A172 (cell line): ENCODE measurements around the gene EWSR1. TPM values are rescaled to one million over a fixed set of nuclear protein-coding genes. Genes with fewer than 3 reads are reported as not detected.
A peak's percentile ranks its signal among the peaks of the same experiment; 100 is the strongest.

Source experiments
- DNase-seq: peaks from one replicate; pipeline ENCODE4 v3.0.0-alpha.2; 2015; ENCODE audit warnings: low spot score
- total RNA-seq: library from RNA; depleted of rRNA; stranded (reverse); fragments of >200 nt; shearing (Covaris generic); gene quantifications from 2 replicates; pipeline ENCODE4 v1.2.3, GENCODE V29; 2014

EWSR1 gene
- total RNA-seq, 1 experiment from 2014 or later: 146 TPM

DNA sequence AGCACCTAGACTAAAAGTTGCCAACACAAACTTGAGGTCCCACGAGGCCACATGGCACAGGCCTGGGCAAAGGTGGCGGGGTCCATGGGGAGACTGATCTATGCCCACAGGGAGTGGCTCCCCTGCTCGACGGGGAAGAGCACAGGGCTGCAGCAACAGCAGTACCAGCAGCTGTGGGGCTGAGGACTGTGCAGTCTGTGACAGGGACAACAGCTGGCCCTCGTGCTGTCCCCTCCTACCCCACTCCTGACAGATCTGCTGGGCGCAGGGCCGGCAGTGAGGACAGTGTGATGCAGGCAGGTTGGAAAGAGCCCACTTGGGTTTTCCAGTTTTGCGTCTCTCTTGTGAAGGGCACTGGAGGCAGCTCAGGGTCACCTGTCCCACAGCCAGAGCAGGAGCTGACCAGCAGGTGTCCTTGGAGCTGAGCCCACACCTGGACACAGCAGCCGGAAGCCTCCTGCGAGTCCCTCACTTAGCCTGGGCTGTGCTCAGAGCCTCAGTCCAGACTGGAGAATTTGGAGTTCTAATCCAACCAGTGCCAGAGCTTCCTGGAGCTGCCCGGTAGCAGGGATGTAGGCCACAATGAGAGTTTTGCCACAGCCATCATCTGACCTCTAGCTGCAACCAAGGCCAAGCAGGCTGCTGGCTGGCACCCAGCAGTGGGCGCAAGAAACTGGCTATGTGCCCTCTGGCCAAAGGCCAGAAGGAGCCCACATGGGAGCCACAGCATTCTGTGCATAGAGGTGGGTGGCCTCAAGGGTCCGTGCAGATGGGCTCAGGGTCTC, 34.8 kb downstream of the EWSR1 start:
- no peak for DNase-seq

DNA sequence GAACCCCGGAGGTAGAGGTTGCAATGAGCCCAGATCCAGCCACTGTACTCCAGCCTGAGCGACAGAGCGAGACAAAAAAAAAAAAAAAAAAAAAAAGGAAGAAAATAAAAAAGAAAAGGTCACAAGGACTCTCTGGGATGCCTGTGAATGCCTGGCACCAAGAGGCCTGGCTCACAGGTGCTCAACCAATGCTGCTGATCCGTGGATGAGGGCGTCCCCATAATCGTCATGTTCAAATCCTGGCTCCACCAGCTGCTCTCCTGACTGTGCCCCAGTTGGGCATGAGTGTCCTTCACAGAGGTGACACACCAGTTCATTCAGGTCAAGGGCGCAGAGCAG, 37.7 kb downstream of the EWSR1 start:
- no peak for DNase-seq

DNA sequence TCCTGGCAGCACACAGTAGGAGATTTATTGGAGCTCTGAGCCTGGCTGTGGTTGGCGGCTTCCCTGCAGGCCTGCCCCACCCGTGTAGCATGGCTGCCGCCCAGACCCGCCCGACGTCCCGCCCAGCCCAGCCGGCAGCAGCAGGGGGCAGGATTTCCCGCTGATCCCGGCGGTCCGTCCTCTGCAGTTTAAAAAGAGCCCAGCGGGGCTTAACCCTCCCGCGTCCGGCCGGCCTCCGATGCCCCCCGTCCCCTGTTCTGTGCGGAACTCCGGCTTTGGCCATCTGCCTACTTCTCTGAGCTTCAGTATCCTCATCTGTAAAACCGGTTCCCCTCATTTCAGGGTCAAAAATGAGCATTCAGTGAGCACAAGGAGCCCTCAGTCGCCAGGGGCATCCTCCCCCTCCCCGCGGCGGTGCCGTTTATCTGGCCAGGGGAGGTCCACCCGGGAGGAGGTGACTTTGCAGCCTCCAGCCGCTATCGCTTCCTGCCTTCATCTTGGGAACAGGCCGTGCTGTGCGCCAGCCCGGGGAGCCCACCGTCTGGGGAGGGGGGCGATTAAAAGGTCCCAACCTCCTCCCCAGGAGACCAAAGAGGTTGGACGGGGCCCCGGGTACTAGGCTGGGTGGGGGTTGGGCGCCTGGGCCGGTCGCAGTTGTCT, 38.2 kb downstream of the EWSR1 start, which contains the start of gene GAS2L1:
GAS2L1 (plus strand) TSS at position 476 of the 660 bp plus-strand sequence. CDS start 1,456 bp downstream, outside the sequence.
- DNase-seq: peak; percentile 60

DNA sequence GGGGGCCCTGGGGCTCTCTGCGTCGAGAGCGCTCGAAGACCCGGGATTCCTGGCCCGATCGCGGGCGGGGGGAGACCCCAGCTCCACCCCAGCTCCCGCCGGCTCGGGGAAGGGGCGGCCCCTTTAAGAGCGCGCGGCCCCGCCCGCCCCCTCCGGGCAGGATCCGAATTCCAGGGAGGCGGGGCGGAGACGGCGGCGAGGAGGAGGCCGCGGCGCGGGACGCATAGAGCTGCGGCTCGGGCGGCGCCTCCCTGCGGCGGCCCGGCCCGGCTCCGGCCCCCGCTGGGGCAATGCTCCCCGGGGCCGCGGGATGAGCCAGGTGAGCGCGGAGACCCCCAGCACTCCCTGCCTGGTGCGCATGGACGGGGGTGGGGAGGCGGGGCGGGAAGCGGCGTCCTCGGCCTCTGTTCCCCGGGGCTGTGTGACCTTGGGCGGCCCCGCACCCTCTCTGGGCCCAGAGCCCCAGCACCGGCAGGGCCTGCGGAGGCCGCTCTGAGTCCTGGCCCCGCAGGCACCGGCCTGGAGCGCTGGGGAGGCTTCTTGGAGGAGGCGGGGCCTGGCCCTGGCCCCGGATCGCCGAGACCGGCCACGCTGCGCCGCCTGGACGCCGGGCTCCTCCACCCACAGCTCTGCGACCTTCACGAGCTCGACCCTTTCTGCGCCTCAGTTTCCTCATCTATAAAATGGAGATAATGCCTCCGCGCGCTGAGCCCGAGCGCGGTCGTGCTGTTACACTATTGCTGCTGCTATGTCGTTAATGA, 38.9 kb downstream of the EWSR1 start:
- no peak for DNase-seq

DNA sequence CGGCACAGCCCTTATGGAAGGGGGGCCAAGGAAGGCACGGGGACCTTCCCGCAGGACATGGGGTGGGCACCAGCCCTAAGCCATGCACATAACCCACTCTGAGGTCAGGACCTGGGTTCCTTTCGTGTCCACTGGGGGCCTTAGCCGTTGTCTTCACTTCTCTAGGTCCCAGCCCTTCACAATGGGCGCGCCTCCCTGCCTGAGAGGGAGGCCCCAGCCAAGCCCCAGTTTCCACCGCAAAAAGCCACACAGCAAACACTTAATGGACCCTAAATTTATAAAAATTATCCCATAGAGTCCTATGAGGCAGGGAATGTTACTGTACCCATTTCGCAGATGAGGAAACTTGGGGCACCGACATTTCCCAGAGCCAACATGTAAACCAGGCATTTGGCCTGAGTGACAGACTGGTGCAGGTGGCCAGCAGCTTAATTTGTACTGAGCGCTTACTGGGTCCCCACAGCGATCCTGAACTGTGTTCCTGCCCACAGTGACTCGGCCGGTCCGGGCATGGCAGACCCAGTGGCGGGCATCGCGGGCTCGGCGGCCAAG, 39.6 kb downstream of the EWSR1 start:
- no peak for DNase-seq

DNA sequence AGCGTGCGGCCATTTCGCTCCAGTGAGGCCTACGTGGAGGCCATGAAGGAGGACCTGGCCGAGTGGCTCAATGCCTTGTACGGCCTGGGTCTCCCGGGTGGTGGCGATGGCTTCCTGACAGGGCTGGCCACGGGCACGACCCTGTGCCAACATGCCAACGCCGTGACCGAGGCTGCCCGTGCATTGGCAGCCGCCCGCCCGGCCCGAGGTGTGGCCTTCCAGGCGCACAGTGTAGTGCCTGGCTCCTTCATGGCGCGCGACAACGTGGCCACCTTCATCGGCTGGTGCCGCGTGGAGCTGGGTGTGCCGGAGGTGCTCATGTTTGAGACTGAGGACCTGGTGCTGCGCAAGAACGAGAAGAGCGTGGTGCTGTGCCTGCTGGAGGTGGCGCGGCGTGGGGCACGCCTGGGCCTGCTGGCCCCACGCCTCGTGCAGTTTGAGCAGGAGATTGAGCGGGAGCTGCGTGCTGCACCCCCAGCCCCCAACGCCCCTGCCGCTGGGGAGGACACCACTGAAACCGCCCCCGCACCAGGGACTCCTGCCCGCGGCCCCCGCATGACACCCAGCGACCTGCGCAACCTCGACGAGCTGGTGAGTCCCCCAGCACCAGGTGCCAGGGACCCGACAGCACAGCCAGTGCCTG, 40.2 kb downstream of the EWSR1 start:
- no peak for DNase-seq

DNA sequence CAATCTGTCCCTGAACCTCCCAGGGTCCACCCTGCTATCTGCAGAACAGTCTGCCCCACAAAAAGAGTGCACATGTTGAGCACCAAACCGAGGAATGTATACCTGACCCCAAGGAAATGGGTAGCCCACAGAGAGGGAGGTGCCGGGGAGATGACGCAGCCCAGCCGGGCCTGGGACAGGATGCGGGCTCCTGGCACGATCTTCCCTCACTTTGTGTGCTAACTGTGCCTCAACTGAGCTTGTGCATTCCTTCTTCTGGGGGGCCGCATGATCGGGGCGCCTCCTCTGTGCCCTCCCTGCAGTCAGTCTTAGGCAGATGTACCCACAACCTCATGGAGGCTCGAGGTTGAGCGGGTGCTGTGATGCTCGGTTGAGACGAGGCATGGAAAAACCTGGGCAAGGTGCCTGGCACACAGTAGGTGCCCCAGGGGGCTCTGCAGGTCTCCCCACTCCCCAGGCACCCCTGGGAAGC, 40.8 kb downstream of the EWSR1 start:
- peak; percentile 74 for DNase-seq

DNA sequence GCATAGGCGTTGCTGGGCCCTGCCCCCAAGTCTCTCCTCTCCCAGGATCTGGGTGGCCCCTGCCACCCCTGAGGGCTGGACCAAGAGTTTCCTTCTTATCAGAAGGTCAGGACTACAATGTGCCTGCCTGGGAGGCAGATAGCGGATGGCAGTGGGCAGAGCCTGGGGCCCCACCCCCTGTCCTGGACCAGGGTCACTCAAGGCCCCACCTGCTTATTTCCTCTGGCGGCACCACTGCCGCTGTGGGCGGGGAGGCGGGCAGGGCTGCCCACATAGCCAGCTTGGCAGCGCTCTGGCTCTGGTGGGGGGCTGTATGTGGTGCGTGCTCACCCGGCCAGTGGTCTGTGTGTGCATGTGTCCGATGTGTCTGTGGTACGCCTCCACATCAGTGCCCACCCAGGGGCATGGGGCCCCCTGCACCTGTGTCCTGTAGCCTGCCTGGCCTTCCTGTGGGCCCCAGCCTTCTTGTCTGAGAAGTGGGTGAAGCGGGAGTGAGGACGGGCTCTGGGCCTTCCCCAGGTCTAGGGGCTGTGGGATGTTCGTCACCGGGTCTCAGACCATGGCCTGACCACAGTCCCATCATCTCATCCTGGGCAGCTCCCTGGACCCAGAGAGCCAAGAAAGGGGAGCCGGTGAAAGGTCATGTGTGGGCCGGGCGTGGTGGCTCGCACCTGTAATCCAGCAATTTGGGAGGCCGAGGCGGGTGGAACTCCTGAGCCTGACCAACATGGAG, 41.4 kb downstream of the EWSR1 start:
- peak; percentile 87 for DNase-seq

DNA sequence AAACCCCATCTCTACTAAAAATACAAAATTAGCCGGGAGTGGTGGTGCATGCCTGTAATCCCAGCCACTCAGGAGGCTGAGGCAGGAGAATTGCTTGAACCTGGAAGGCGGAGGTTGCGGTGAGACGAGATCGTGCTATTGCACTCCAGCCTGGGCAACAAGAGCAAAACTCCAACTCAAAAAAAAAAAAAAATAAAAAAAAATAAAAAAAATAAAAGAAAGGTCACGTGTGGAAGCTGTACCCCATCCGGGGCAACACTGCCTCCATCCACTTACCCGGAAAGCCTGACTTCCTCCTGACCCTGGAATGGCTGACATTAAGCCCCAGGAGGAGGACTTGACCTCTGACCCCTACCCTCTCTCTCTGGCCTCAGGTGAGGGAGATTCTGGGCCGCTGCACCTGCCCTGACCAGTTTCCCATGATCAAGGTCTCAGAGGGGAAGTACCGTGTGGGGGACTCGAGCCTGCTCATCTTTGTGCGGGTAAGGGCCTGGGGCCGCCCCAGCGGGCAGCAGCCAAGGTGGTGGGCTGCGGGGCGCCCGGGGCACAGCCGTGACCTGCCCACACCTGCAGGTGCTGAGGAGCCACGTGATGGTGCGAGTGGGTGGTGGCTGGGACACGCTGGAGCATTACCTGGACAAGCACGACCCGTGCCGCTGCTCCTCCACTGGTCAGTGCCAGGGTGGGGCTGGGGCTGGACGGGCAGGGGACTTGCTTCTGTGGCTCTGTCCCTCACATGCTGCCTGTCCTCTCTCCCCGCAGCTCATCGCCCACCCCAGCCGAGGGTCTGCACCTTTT, 42.2 kb downstream of the EWSR1 start:
- no peak for DNase-seq

DNA sequence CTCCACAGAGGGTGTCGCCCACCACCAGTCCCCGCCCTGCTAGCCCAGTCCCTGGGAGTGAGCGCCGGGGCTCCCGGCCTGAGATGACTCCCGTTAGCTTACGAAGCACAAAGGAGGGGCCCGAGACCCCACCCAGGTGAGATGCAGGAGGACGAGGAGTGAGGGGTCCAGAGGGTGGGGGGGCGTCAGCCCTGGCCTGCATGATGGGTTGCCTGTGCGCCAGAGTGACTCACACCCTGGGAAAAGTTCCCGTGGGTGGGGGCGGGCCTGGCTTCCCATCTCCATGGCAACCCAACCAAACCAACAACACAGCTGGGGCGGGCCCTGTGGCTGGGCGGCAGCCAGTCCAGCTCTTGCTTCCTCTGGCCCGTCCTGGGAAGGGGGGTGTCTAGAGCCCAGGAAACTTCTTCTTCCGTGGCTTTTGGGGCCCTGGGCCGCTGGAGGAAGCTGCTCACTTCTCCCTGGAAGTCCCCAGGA, 42.8 kb downstream of the EWSR1 start:
- peak; percentile 90 for DNase-seq

DNA sequence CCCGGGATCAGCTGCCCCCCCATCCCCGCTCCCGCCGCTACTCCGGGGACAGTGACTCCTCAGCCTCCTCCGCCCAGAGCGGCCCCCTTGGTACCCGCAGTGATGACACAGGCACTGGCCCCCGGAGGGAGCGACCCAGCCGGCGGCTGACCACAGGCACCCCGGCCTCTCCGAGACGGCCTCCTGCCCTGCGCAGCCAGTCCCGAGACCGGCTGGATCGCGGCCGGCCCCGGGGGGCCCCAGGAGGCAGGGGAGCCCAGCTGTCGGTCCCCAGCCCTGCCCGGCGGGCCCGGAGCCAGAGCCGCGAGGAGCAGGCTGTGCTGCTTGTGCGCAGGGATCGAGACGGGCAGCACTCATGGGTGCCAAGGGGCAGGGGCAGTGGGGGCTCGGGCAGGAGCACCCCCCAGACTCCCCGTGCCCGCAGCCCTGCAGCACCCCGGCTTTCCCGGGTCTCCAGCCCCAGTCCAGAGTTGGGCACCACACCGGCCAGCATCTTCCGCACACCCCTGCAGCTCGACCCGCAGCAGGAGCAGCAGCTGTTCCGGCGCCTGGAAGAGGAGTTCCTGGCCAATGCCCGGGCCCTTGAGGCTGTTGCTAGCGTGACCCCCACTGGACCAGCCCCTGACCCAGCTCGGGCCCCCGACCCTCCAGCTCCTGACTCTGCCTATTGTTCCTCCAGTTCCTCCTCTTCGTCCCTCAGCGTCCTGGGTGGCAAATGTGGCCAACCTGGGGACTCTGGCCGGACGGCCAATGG, 43.6 kb downstream of the EWSR1 start:
- DNase-seq: no peak

DNA sequence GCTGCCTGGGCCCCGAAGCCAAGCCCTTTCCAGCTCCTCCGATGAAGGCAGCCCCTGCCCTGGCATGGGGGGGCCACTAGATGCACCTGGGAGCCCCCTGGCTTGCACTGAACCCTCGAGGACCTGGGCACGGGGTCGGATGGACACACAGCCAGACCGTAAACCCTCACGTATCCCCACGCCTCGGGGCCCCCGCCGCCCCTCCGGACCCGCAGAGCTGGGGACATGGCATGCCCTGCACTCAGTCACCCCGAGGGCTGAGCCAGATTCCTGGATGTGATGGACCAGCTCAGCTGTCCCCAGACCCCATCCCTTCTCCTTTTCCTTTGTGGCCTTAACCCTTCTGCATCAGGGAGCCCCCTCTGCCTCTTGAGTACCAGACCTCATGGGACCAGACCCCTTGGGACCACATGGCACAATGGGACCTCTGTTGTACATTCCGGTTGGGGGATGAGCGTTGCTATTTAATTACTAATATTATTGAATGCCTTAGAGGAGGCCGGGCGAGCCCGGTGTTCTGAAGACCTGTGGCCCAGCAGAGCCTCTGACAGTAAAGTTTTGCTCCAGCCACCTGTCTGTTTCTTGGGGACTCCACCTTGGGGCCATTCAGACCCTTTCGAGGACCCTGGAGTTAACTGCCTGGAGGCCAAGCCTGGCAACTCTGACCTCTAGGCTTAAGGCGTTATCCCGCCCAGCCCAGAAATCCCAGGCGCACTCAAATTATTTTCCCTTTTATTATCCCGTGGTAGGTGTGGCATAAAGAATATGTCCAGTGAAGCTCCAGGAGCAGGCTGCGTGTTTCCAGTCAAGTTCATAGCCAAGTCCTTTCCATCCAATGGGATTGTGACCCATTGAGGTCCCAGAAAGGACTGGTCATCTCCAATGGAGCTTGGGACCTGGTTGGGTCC, 44.4 kb downstream of the EWSR1 start:
- DNase-seq: no peak

DNA sequence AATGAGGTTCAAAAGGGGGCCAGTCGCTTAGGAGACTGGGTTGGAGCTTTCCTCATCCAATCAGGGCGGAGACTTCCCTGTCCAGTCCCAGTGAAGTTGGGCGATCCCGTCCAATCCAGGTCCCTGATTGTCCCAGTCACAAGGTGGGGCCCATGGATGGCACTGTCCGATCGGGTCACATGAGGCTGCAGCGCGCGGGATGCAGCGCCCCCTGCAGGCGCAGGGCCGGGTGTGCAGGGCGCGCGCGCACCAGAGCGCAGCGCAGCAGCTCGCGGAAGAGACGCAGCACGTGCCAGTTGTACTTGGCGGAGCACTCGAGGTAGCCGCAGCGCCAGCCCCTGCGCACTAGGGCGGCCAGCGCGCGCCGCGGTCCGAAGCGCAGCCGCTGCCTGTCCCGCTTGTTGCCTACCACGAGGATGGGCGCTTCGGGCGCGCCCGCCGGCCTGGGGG, 45.1 kb downstream of the EWSR1 start:
- no peak for DNase-seq

DNA sequence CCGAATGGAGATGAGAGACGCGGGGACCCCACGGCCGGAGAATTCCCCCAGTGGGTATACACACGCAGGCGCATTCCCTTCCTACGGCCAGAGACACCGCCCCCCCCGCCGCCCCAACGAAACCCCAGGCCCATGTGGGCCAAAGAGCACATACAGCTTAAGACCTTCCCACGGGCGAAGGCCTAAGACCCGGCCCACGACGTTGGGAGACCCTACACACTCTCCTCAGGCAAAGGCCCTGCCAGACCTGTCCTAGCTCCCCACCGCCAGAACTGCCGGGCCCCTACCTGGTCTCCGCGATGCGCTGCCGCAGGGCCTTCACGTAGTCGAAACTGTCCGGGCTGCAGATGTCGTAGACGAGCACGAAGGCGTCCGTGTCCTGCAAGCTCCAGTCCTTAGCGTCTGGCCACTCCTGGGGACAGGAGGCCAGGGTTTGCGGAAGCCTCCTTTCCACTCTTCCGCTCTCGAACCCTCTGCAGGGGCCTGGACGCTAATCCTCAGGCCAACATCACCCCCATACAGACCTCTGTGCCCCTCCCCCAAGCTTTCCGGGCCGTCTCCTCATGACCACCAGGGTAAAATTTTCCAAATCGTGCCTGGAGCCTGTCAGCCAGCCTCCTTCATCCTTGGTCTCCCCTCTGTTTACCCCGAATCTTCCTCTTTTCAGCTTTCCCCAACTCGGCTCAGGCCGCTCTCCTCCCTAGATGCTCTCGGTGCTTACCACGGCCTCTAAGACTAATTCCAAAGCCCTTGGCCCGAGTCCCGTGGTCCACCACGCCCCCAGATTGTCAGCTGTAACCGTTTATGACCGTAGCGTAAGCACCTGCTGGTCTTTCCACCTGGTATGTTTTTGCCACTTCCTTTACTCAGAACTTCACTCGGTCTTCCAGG, 45.8 kb downstream of the EWSR1 start:
- DNase-seq: no peak

DNA sequence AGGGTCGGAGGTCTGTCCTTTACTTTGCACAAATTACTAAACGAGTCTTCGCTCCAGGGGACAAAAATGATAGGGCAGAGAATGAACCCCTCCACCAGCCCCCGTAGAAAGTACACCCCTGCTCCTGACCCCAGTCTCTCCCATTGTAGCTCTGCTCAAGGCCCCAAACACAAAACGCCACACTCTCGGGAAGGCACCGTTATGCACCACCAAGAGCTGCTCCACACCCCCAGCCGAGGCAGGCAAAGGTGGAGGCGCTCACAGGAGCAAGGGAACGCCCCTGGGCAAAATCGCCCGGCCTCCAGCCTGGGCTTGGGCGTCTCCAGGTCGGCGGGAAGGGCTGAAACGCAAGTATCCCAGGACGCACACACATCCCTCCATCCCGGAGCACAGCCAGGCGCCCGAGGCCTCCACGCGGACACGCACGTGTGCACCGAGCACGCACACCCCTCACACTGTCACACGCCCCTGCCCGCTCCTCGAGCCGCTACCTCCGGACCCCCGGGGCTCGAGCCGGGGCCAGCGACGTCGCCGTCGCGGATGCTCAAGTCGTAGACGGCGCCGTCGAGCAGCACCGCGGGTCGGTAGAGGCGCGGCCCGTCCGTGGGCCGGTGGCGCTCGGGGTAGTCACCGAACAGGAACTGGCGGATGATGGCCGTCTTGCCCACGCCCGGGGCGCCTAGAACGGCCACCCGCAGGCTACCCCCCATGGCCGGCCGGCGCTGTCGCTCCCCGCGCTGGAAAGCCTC, 46.6 kb downstream of the EWSR1 start:
- no peak for DNase-seq
